Measurements from ENCODE around the gene PCDHGC3.

Gene PCDHGC3

DNA sequence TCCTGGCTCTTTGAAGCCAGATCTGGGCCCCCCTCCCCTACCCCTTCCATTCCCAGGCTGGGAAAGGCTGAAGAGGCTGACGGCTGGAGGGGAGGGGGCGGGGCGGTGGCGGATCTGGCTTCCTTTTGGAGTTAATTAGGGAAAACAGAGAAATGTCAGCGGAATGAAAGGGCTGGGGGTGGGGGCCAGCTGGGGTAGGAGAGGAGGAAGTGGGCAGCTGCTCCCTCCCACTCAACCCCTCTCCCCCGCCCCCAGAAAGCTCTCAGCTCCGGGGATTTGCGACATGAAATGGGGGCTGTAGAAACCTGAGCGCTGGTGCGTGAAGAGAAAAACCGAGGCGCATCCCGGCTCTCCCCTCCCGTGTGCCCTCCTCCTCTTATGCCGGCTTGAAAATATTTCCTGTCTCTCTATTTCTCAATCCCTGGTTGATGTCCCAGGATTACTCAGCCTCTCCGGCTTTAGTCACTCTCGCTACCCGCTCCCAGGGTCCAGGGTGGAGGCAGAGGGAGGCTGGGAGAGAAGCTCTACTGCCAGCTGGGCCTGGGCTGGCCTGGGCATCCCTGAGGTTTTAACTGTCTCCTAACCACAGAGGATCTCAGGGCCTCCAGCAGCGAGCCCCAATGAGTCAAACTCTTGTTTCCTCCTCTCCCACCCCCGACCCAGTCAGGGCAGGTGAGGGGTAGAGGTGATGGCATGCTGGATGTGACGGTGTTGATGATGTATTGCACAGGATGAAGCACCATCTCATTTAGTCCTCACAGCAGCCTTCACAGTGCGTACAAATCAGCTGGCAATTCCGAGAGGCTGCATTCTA is 33.2 kb downstream of the PCDHGC3 start:
- no peak for DNase-seq (ENCODE audit: low spot score)

DNA sequence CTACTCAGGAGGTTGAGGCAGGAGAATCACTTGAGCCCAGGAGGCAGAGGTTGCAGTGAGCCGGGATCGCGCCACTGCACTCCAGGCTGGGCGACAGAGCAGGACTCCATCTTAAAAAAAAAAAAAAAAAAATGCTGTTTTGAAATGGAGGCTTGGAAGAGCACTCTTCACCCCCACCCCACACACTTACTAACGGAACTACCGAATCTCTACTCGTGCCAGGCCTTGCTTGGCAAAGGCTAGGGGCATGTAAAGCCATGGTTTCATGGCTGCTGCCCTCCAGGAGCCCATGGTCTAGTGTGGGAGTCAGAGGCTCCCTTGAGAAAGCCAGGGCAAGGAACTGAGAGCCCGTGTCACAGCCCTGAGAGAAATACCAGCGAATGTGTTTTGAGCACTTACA is 34.4 kb downstream of the PCDHGC3 start:
- DNase-seq (ENCODE audit: low spot score), result no peak

DNA sequence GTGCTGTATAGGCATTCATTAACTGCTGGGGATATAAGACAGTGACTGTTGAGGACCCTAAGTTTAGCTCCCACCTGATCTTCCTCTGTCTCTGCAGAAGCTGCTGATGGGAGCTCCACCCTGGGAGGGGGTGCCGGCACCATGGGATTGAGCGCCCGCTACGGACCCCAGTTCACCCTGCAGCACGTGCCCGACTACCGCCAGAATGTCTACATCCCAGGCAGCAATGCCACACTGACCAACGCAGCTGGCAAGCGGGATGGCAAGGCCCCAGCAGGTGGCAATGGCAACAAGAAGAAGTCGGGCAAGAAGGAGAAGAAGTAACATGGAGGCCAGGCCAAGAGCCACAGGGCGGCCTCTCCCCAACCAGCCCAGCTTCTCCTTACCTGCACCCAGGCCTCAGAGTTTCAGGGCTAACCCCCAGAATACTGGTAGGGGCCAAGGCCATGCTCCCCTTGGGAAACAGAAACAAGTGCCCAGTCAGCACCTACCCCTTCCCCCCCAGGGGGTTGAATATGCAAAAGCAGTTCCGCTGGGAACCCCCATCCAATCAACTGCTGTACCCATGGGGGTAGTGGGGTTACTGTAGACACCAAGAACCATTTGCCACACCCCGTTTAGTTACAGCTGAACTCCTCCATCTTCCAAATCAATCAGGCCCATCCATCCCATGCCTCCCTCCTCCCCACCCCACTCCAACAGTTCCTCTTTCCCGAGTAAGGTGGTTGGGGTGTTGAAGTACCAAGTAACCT is 35.3 kb downstream of the PCDHGC3 start:
- no peak for DNase-seq (ENCODE audit: low spot score)

DNA sequence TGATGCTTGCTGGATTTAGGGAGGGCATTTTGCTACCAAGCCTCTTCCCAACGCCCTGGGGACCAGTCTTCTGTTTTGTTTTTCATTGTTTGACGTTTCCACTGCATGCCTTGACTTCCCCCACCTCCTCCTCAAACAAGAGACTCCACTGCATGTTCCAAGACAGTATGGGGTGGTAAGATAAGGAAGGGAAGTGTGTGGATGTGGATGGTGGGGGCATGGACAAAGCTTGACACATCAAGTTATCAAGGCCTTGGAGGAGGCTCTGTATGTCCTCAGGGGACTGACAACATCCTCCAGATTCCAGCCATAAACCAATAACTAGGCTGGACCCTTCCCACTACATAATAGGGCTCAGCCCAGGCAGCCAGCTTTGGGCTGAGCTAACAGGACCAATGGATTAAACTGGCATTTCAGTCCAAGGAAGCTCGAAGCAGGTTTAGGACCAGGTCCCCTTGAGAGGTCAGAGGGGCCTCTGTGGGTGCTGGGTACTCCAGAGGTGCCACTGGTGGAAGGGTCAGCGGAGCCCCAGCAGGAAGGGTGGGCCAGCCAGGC is 36.1 kb downstream of the PCDHGC3 start:
- DNase-seq (ENCODE audit: low spot score), result no peak

DNA sequence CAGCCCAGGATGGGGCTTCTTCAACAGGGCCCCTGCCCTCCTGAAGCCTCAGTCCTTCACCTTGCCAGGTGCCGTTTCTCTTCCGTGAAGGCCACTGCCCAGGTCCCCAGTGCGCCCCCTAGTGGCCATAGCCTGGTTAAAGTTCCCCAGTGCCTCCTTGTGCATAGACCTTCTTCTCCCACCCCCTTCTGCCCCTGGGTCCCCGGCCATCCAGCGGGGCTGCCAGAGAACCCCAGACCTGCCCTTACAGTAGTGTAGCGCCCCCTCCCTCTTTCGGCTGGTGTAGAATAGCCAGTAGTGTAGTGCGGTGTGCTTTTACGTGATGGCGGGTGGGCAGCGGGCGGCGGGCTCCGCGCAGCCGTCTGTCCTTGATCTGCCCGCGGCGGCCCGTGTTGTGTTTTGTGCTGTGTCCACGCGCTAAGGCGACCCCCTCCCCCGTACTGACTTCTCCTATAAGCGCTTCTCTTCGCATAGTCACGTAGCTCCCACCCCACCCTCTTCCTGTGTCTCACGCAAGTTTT is 36.7 kb downstream of the PCDHGC3 start:
- peak; percentile 83 for DNase-seq (ENCODE audit: low spot score)

DNA sequence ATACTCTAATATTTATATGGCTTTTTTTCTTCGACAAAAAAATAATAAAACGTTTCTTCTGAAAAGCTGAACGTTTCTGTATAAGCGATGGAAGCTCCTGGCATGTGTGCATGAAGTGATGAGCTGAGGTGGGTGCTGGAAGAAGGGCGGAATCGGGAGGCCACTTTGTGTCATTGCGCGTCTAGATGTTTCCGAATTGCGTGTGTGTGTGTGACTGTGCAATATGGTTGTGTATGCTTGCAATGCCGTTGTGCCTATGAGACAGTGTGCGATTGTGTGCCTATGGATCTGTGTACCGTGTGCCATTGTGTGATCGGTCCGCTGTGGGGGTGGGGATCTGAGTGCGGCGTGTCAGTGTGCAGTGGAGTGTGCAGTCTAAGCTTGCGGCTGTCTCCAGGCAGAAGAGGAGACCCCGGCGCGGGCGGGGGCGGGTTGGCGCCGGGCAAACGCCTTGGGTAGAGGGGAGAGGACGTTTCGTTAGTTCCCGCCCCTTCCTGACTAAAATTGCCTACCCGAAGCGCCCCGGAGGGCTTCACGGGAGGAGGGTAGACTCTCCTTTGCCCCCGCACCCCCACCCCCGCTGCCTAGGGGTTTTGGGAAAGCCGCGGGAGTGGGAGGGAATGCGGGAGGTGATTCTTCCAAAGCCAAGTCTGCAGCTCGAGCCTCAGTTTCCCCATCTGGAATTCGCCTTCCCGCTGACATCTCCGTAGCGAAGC is 37.3 kb downstream of the PCDHGC3 start:
- peak; percentile 13 for DNase-seq (ENCODE audit: low spot score)

DNA sequence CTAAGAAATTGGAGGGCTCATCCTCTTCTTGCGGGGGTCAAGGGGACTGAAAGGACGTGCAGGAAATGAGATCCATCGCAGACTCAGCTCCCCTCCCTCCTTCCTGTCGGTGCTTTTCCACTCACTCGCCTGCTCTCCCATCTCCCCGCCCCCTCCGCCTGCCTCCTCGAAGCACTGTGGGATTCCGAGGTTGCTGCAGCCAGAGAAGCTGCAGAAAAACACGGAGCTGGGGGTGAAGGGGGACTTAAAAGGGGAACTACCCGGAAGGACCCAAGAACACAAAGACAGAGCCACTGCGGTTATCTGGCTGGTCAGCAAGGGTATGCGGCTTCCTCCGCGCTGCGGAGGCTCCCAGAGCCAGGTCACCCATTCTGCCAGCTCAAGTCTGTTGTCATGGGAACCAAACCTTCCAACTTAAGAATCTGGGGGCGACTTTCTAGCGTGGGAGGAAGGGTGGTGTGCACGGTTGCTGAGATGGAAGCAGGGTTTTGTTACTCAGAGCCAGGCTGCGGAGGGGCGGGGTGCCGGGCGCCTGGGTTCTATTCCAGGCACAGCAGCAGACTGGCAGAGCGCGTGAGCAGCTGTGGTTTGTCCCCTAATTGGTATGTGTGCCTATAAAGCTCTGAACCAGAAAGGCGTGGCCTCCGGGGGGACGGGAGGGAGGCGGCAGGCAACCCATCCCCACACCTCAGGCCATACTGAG is 38.0 kb downstream of the PCDHGC3 start:
- peak; percentile 24 for DNase-seq (ENCODE audit: low spot score)

DNA sequence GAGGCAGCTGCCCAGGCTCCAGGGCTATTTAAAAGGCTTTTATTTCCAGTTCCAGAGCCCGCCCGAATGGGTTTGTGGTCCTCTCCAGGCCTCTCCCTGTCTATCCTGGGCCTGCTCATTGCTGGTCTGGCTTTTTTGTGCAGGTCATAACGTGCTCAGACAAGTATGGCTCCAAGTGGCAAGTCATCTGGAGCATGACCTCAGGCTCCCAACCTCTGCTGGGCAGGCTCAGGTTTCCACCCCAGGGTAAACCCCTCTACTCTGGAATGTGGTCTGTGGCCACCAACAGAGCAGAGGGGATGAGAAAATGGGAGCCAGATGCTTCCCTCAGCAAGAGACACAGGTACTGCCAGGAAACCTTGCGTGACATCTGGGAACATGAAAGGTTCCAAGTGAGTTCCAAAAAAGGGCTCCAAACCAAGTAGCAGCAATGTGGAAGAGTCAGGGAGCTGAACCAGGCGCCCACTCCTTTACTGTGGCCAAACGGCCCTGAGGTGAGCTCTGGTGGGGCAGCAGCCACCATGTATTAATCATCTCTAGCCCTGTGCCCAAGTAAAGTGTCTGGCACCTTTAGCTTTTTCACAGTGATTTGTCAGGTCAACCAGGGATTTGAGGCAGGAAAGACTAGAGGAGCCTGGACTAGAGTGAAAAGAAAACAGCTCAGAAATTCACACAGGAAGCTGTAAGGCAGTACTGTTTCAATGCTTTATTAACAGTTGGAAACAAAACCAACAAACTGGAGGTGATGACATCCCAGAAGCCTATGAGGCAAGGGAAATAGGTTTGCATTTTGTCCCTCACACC is 38.8 kb downstream of the PCDHGC3 start:
- DNase-seq (ENCODE audit: low spot score), result no peak

DNA sequence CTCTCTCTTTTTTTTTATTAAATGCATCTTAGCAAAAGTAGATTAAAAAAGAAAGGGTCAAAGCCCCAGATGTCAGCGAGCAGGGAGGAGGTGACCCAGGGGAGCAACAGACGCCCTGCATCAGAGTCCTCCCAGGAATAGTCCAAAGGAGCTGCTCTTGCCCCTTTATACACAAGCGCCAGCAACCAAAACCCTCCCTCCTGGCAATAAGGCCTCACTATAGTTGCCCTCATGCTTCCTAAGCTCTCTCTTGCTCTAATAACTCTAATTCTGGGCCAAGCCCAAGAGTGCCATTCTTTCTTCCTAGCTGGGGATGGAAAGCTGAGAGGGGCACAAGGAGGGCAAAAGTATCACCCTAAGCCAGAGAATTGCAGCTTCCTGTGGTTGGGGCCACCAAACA is 39.4 kb downstream of the PCDHGC3 start:
- DNase-seq (ENCODE audit: low spot score), result no peak

DNA sequence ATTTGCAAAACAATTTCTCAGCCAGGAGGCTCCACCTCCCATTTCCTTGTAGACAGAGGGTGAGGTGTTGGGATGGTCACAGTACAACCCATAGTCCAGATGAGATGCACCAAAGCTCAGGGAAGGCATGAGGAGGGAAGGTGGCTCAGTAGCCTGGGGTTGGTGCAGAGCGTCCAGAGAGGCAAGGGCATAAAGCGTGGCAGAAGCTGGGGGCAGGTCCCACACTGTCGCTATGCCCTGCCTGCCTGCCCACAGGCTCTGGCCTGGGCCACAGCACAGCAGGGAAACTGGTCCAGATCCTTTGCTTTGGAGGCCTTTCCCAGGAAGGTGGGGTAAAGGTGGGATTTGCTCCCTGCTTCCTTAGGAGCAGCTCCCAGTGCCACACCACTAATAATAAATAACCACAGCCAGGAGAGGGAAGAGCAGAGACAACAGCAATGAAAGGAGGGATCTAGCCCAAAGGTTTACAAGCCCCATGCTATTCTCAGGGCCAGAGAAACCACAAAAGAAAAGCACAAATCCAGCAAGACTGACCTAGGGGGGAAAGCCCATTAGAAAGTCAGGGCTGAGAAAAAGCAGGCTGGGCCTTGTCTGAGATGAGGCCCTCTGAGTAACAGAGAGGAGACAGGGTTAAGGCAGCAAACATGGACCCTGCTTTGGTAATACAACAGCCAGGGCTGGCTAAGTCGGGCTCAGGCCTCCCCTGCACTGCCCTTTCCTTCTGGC is 40.3 kb downstream of the PCDHGC3 start:
- DNase-seq (ENCODE audit: low spot score), result no peak

DNA sequence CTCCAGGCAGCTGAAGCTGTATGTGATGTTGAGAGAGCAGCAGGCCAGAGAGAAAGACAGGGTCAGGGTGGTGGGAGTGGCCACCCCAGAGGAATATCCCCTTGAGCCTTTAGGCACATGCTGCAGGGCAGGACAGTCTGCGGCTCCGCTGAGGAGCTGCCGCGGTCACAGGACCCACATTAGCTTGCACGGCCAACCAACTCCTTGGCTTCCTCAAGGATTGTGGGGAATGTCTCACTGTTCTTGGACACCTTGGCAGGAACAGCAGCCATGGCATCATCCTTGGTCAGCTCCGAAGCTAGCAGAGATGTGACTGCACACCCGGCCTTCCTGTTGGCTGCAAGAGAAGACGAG is 40.9 kb downstream of the PCDHGC3 start:
- no peak for DNase-seq (ENCODE audit: low spot score)

DNA sequence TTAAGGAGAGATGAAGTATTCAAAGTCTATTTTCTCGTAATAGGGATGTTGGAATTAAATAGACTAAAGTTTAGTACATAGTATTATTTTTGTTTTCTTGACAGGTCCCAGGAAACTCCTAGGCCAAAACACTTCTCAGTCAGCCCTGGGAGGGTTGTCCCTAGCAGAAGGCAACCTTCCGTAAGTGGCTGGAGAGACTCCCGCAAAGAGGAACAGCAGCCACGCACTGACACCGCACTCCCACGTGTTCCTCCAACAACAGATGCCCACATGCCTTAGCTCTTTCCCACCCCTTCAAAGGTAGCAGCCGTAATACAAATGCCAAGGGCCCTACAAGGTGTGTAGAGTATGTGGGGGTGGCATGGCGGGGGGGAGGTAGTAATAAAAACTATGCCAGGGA is 41.5 kb downstream of the PCDHGC3 start:
- no peak for DNase-seq (ENCODE audit: low spot score)

DNA sequence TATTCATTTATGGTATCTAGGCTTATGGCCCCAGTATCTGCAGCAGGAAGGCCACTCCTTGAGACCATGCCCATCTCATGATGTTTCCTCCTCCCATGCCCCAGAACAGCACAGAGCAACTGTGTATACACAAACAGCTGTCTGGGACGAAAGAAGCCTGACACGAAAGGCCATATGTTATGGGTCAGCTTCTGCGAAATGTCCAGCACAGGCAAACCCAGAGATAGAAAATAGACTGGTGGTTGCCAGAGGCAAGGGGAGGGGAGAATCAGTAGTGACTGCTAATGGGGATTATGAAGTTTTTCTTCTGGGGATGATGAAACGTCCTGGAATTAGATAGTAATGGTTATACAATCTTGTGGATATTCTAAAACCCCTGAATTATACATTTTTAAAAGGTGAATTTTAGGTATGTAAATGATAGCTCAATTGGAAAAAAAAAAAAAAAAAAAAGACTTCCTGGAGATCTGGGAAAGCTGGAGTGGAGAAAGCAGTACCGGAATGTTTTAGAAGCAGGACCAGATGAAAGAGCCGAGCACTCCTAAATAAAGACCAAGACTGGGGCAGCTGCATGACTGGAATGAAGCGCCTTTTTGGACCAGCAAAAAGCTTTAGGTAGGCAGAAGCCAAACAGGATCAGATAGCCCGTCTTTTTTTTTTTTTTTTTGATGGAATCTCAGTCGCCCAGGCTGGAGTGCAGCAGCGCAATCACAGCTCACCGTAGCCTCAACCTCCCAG is 42.3 kb downstream of the PCDHGC3 start:
- no peak for DNase-seq (ENCODE audit: low spot score)

DNA sequence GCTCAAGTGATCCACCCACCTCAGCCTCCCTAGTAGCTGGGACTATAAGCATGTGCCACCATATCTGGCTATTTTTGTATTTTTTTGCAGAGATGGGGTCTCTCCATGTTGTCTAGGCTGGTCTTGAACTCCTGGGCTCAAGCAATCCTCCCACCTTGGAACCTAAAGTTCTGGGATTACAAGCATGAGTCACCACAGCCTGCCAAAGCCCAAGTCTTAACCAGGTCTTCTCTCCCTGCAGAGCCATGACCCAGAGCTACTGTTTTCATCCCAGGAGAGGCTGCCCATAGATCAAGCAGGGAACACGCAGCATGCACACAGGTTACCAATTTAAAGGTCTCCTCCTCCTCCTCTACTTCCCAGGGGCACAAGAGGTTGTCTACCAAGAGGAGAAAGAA is 42.9 kb downstream of the PCDHGC3 start:
- no peak for DNase-seq (ENCODE audit: low spot score)

DNA sequence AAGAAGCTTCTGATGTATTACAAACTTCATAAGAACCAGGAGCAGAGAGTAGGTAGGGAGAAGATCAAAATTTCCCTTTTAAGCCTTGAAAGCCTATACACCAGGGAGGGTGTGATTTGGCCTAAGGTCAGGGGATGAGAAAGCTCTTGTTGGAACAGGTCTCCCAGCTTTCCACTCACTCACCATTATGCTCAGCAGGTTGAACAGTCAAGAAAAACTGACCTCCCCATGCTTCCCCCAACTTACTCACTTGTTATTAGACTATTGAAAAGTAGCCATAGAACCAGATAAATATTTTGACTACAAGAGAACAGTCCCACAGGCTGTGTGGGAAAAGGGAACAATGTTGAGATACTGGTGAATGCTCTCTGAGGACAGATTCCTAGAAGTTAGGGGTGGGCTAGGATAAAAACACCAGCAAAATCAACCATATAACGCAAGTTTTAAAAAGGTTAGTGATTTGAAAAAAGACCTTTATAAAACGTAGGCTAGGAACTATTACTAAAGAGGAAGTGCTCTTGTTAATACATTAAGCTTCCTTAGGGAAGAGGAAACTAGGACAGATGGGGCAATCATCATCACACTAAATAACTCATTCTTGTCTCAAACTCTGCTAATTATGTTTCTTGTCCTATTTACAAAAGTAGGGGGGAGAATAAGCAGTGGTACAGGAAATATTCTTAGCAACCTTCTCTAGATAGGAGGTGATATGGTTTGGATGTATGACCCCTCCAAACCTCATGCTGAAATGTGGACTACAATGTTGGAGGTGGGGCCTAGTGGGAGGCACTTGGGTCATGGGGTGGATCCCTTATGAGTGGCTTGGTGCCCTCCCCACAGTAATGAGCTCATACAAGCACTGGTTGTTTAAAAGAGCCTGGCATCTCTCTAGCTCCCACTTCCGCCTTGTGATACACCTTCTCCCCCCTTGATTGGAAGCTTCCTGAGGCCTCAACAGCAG is 44.1 kb downstream of the PCDHGC3 start:
- DNase-seq (ENCODE audit: low spot score), result no peak

DNA sequence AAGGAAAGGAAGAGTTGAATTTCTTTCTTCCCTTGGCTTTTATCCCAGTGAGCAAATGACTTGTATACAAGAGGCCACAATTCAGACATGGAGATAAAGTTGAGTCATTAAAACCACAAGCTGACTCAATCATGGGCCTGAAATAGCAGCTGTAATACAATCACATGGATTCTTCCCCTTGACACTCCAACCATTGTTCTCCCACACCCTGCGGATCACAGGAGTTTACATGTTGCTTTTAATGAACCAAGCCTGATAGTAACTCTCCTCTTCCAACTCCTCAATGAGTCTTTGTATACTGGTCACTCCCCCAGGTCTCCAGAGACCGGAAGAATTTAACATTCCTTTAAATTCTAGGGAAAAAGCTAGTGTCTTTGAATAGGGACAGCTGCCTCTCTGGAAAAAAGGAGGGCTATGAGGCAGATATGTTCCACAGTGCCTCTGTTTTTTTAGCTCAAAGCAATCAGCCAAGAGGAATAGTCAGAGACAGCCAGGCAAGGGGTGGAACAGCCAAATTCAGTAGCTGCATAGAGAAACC is 45.5 kb downstream of the PCDHGC3 start:
- DNase-seq (ENCODE audit: low spot score), result peak; percentile 50

DNA sequence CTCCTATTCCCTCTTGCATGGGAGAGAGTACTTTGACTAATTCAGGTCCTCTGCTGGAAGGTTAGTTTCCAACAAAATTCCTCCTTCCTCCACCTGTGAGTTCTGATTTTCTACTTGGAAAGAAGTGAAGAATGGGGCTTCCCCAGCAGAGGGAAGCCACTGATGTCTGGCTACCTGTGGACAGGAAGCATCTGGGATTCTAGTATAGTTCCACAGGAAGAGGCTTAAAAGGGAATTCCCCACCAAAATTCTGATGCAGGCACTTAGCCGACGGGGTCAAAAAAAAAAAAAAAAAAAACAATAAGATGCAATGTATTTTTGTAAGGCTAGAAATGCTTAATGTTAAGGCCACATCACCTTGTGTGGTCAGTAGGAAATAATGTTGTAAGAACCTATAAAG is 46.5 kb downstream of the PCDHGC3 start:
- no peak for DNase-seq (ENCODE audit: low spot score)

DNA sequence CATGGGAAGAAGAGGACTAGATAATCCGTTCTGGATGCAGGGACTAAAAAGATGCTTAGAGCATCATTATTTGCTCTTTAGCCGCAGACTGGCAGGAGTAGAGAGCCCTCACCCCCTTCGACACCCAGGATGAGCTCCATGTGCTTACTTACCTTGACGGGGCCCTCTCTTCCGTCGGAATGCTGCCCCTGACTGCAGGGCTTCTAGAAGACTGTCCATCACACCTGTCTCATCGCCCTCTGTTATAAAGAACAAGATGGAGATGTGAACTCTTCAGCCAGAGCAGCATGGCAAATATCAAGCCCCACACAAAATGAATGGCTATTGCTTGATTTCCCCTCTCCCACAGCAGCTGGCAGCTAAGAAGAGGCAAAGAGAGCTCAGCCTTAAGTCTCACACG is 48.2 kb downstream of the PCDHGC3 start:
- DNase-seq (ENCODE audit: low spot score), result no peak
